ENCODE measurements around the gene CALY. TPM values are rescaled to one million over a fixed set of nuclear protein-coding genes. Genes with fewer than 3 reads are reported as not detected.

Gene CALY
- polyA plus RNA-seq, 2 of the 4 experiments (the other 2 are of a cell fraction): 0.30 to 0.63 TPM

- no peak for TF ChIP-seq TFCP2L1 (CRISPR knock-in tag; IDR thresholded peaks at IDR 0.05)
These were observed 7.0 kb downstream of the CALY start (continued) for GRCh38 chr10:133329491-133330202.

GRCh38 chr10:133328358-133329343 lies 8.0 kb downstream of the CALY start:
- H3K27ac ChIP-seq: no peak overlapping the region
- peaks cover 27% of the 10 kb centered on the region for H3K4me1 ChIP-seq
- ChIA-PET POLR2A (interaction anchor here (1.7 kb wide), 1 partner anchor 45 kb away, joined by 4 read pairs; the partner anchor contains the start of gene ECHS1), CTCF (interaction anchor here (0.6 to 4.2 kb wide), 49 partner anchors 9 to 741 kb away, joined by 3 to 76 read pairs (median 5); partner anchors contain the start of genes FUOM, MTG1, PAOX and PRAP1)
- TF ChIP-seq ATOH8 (CRISPR knock-in tag; IDR thresholded peaks at IDR 0.05; ENCODE audit: low read depth): no peak
- no peak for TF ChIP-seq CHD2 (IDR thresholded peaks at IDR 0.05; ENCODE audit: low read length, partially characterized antibody)
- TF ChIP-seq RCOR1 (IDR thresholded peaks at IDR 0.05; ENCODE audit: low read depth, low read length): no peak
- no peak for TF ChIP-seq HOXB13 (CRISPR knock-in tag; IDR thresholded peaks at IDR 0.05; ENCODE audit: low read depth)
- TF ChIP-seq CTCF (IDR thresholded peaks at IDR 0.05): no peak
- TF ChIP-seq HEYL (CRISPR knock-in tag; IDR thresholded peaks at IDR 0.05): no peak
- no peak for TF ChIP-seq RFX5 (IDR thresholded peaks at IDR 0.05)
- TF ChIP-seq FOSB (CRISPR knock-in tag; IDR thresholded peaks at IDR 0.05): no peak
- no peak for TF ChIP-seq E2F6 (IDR thresholded peaks at IDR 0.05; ENCODE audit: borderline replicate concordance, low read depth)
- TF ChIP-seq EP300 (IDR thresholded peaks at IDR 0.05): no peak
- TF ChIP-seq ZC3H11A (IDR thresholded peaks at IDR 0.05): no peak
- no peak for TF ChIP-seq ZFP36 (IDR thresholded peaks at IDR 0.05; ENCODE audit: borderline replicate concordance, partially characterized antibody)
- TF ChIP-seq NR3C1 (IDR thresholded peaks at IDR 0.05): no peak
- TF ChIP-seq MYC (IDR thresholded peaks at IDR 0.05; ENCODE audit: borderline replicate concordance, low read length): no peak
- ATAC-seq: peak in 1 of 2 experiments; percentile 1; a peak in 2 of 6 replicates
- H3K9me3 ChIP-seq: no peaks in the 10 kb centered on the region
- no peak overlapping the region for H3K4me2 ChIP-seq
- DNase-seq (ENCODE audit: low read depth in 1 of 2, low spot score in 1 of 2): no peak
- no peak for FAIRE-seq
- 95% methylated on average over 12 of the region's 15 CpGs for WGBS (ENCODE audit: missing lambda C conversion rate)
- H3K4me3 ChIP-seq: no peak overlapping the region

- ATAC-seq (peak in 1 of 2 experiments; percentile 4; a peak in 1 of 6 replicates), DNase-seq (ENCODE audit: low read depth in 1 of 2, low spot score in 1 of 2) (no peak), FAIRE-seq (no peak)
- no peaks in the 10 kb centered on the region for H3K9me3 ChIP-seq
- ChIA-PET POLR2A (no interaction called here), CTCF (interaction anchor here (1.1 to 4.2 kb wide), 5 partner anchors 8 to 179 kb away, joined by 3 to 76 read pairs (median 33); partner anchors contain the start of genes MTG1 and PRAP1)
- TF ChIP-seq NFE2L2 (conservative IDR thresholded peaks at IDR 0.05; ENCODE audit: low read length) (no peak), SREBF2 (IDR thresholded peaks at IDR 0.05) (no peak), EP300 (IDR thresholded peaks at IDR 0.05) (no peak), HES2 (IDR thresholded peaks at IDR 0.05) (no peak), HDAC2 (IDR thresholded peaks at IDR 0.05) (no peak), HOXB13 (CRISPR knock-in tag; IDR thresholded peaks at IDR 0.05; ENCODE audit: low read depth) (no peak), POLR2A (IDR thresholded peaks at IDR 0.05; ENCODE audit: low read length) (no peak), GATA3 (IDR thresholded peaks at IDR 0.05; ENCODE audit: borderline replicate concordance) (no peak), KDM1A (IDR thresholded peaks at IDR 0.05; ENCODE audit: low read depth) (no peak)
- no peak overlapping the region for H3K4me3 ChIP-seq
- peaks cover 27% of the 10 kb centered on the region for H3K4me1 ChIP-seq
- WGBS (ENCODE audit: missing lambda C conversion rate): 57% methylated on average over 9 of the region's 12 CpGs
- H3K4me2 ChIP-seq: peak overlapping the region; percentile 42
- no peak overlapping the region for H3K27ac ChIP-seq
These were observed 8.9 kb downstream of the CALY start for GRCh38 chr10:133327651-133328357.
